NOMO-1 (cell line): ENCODE measurements around the gene TNFSF4.

Experiments
- DNase-seq, 2 experiments: peaks; one replicate each; lab custom pipeline; 2025; ENCODE audit not compliant: unreplicated experiment in 2 of 2; lab: John Stamatoyannopoulos, UW

Gene TNFSF4

GRCh38 chr1:173212952-173213491, 5.9 kb upstream of the TNFSF4 start:
- DNase-seq, result no peak

GRCh38 chr1:173210716-173211231, 3.6 kb upstream of the TNFSF4 start:
- no peak for DNase-seq

DNA sequence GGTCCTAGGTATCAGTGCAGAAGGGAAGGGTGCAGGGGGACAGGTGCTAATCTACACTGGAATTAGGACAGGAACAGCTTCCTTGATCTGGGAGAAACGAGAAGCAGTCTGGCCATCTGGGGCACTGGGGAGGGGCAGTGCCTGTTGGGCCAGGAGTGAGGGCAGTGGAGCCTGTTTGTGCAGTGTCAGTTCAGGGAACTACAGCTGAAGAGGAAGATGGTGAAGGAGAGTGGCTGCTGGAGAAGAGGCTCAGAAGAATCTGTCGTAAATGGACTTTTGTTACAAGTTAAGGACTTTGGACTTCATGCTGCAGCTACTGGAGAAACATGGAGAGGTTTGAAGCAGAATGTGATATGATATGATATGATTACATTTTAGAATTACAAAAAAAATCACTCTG, 3.2 kb upstream of the TNFSF4 start:
- no peak for DNase-seq

DNA sequence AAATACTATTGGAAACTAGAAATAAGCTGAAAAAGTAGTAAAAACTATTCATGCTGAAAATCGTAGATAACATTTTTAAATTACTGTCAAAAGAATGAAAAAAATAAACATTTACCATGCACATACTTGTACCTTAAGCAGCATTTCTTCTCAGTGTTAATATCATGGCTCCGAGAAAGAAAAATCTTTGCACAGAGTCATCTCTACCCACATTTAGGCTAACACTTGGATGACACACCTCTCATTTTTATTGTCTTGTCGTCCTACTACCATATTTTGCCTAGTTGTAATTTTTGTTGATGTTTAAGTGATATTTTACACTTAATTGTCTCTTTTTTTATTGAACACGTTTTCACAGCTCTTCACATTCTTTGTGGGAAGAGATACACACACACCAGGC, 1.7 kb upstream of the TNFSF4 start:
- DNase-seq, result no peak

DNA sequence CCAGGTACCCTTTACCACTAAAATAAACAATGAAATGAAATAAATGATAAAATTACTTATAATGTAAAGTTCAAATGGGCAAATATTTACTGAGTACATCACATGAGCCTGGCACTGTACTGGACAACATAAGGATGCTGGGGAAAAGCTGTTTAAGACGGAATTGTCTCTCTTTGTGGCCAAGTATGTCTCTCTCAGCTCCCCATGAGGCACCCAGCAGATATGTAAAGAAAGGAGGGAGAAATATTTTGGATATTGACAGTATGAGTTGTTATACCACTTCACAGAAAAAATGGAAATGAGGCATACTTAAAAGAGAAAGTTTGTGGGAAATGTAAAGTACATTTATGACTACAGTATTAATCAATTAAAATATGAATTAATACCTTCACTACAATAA, 1.0 kb upstream of the TNFSF4 start:
- DNase-seq, result no peak

- DNase-seq, result peak in 1 of 2 experiments; percentile 35
Measured at GRCh38 chr1:173205146-173206051, 1.7 kb downstream of the TNFSF4 start.

- no peak for DNase-seq
Measured at GRCh38 chr1:173204693-173205092, 2.4 kb downstream of the TNFSF4 start.

GRCh38 chr1:173202424-173203145, 4.5 kb downstream of the TNFSF4 start:
- DNase-seq, result peak in 1 of 2 experiments; percentile 41

- no peak for DNase-seq
Measured at GRCh38 chr1:173201969-173202368, 5.2 kb downstream of the TNFSF4 start.

- no peak for DNase-seq
Measured at GRCh38 chr1:173195596-173196088, 11.5 kb downstream of the TNFSF4 start.

- peak; percentile 24 to 30 for DNase-seq
Measured at GRCh38 chr1:173193639-173194038, 13.5 kb downstream of the TNFSF4 start.

DNA sequence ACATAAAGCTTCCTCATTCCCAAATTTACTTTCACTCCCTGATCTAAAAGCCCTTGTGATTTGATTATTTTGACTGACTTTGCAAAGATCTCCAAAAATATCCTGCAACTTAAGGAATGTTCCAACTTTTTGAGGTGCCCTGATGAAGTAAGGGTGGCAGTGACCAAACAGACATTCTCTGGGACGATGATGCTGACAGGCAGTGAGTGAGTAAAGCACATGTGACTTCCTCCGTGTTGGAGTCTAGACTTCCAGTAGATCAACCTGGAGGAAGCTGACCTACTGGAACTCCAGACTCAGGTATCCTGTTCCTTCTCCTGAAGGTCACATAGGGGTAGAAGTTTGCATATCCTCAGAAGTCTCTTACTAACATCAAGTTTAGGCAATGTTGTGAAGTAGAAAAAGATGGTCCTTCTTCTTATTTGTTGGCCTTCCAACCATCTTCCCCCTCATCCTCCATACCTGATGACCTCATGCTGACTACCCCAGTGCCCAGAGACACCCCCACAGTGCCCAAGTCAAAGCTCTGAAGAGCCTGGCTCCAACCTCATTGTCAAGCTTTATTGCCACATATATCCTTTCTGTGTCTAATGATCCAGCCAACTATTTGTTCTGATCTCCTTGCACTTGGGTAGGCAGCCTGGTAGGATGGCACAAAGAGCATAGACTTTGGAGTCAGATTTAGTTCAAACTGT, 16.0 kb downstream of the TNFSF4 start:
- DNase-seq, result no peak

DNA sequence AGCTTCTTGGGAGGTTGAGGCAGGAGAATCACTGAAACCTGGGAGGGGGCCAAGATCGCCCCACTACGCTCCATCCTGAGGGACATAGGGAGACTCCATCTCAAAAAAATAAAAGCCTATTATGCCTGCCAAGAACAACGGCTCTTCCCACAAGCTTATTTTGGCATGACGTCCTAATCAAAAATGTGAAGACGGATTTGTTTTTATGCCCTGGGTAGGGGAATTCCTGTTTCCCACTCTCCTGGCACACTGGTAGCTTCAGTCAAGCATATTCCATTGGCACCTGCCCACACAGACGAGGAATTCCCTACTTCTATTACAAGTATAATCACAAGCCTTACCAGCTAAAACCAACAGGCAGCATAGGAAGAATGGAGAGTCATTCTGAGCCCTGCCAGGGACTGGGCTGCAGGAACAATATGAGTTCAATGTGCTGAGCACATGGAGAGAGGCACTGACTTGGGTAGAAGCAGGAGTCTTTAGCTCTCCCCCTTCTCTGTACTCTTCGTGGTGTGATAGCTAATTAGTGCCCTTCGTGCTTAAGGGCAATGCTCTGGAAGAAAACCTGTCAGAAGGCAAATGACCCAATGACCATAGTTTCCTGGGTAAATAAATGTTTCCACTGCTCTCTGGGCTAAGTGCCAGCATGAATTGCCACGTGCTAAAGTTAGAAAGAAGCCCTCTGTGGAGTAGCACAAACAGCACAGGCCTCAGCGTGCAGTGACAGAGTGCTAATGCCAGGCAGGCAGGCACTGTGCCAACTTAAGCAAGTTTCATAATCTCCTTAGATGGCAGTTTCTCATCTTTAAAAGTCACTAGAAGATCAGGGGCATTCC, 16.8 kb downstream of the TNFSF4 start:
- DNase-seq, result no peak

- DNase-seq, result no peak
Measured at GRCh38 chr1:173187671-173188237, 19.4 kb downstream of the TNFSF4 start.

GRCh38 chr1:173181791-173182190, 25.3 kb downstream of the TNFSF4 start:
- DNase-seq, result no peak

GRCh38 chr1:173176246-173176645, 30.9 kb downstream of the TNFSF4 start:
- DNase-seq, result no peak

DNA sequence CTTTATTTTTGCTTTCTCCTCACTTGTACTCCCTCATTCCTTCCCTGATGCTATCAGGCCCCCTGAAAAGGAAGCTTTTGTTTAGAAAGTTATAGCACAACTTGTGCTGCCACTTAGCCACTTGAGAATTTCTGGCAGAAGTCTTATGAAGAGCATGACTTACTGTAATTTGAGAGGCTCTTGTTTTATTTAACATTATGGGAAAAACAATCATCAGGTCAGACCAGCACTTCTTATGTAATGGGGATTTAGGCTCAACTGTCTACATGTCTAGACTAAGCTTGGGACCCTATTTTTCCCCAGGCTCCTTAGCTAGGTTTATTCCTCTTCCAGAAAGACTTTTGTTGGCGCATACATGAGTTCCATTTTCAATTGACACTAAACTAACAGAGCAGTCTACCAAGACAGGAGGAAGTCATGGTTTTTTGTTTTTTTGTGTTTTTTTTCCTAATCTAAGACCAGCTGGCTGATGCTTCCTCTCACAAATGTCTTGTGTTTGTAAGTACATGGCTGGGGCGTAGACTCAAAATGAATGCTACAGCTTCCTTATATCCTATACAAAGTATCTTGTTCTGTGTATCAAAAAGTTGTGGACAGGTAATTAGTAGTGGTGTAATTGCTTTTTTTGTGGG, 31.5 kb downstream of the TNFSF4 start:
- no peak for DNase-seq

GRCh38 chr1:173173388-173173787, 33.7 kb downstream of the TNFSF4 start:
- DNase-seq, result no peak

DNA sequence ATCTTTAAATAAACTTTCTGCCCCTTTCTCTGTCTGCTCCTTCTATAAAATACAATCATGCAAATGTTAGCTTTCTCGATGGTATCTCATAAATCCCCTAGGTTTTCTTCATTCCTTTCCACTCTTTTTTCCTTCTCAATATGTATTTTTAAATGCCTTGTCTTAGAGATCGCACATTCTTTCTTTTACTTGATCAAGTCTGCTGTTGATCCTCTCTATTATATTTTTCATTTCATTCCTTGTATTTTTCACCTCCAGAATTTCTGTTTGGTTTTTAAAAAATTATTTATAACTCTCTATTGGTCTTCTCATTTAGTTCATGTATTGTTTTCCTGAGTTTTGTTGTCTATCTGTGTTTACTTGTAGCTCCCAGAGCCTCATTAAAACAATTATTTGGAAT, 36.0 kb downstream of the TNFSF4 start:
- DNase-seq, result no peak
